Peyer's patch (tissue), 4 donors: ENCODE measurements around the gene THADA. TPM values are rescaled to one million over a fixed set of nuclear protein-coding genes. Genes with fewer than 3 reads are reported as not detected.
"Not testable (repeated sequence)": the region's sequence is repeated elsewhere in the genome, so short reads cannot be mapped to it uniquely, and the experiment has no call there.

Source experiments
- DNase-seq, 3 donors: peaks; one replicate each; pipeline ENCODE4 v3.0.0-alpha.2; 2017 to 2019
- H3K27ac ChIP-seq, 4 donors: fragments of 200-600 bp; sonication (generic); one replicate each; pipeline ENCODE4 v1.5.1; 2016 to 2019
- H3K27me3 ChIP-seq, 2 donors: fragments of 200-600 bp; sonication (generic); one replicate each; pipeline ENCODE4 v1.5.1; 2019
- H3K36me3 ChIP-seq, 3 donors: fragments of 200-600 bp; sonication (generic); one replicate each; pipeline ENCODE4 v1.5.1; 2016 to 2019
- H3K4me1 ChIP-seq, 4 donors: fragments of 200-600 bp; sonication (generic); one replicate each; pipeline ENCODE4 v1.5.1; 2016 to 2019
- H3K4me3 ChIP-seq, 4 donors: fragments of 200-600 bp; sonication (generic); 1 replicate in 3 of 4; 2 replicates in 1 of 4; pipeline ENCODE4 v1.5.1; 2016 to 2019; ENCODE audit warnings: mild to moderate bottlenecking in 1 of 4
- H3K9me3 ChIP-seq, 4 donors: fragments of 200-600 bp; sonication (generic); one replicate each; pipeline ENCODE4 v1.5.1; 2016 to 2019; ENCODE audit warnings: mild to moderate bottlenecking in 1 of 4
- CTCF ChIP-seq, 6 experiments: fragments of 450-650 bp in 4 of 6; fragments of 200-600 bp in 2 of 6; sonication (generic) in 1 of 6; IDR thresholded peaks; one replicate each; pipeline ENCODE4 v1.5.1; 2017 to 2019; ENCODE audit warnings: antibody characterized with exemption in 6 of 6, mild to moderate bottlenecking in 3 of 6, moderate library complexity in 1 of 6
- POLR2A ChIP-seq, 2 donors: fragments of 450-650 bp; IDR thresholded peaks; one replicate each; pipeline ENCODE4 v1.5.1; 2017; ENCODE audit warnings: antibody characterized with exemption in 2 of 2, mild to moderate bottlenecking in 2 of 2, moderate library complexity in 2 of 2
- total RNA-seq, 4 donors: library from RNA; depleted of rRNA; stranded (reverse); fragments of >200 nt; gene quantifications; one replicate each; pipeline ENCODE4 v1.1.0, GENCODE V29; 2016

Gene THADA
- total RNA-seq, 4 donors from 2014 or later, result 19.3 to 76.7 (median 26.3) TPM

GRCh38 chr2:43288417-43289305, 307.2 kb downstream of the THADA start:
- Histone ChIP-seq H3K9me3 (peaks cover 0 to 10% (median 5%) of the 10 kb centered on the region in 4 donors), H3K4me1 (peaks cover 0 to 3% (median 0%) of the 10 kb centered on the region in 4 donors), H3K27ac (no peak overlapping the region), H3K27me3 (no peaks in the 10 kb centered on the region), H3K36me3 (peaks cover 0 to 33% (median 0%) of the 10 kb centered on the region in 3 donors), H3K4me3 (no peak overlapping the region)
- no peak for DNase-seq
- TF ChIP-seq POLR2A (IDR thresholded peaks at IDR 0.05) (no peak), CTCF (IDR thresholded peaks at IDR 0.05) (no peak)

GRCh38 chr2:43285987-43286386, 309.9 kb downstream of the THADA start:
- H3K4me1 ChIP-seq, result no peaks in the 10 kb centered on the region
- no peak overlapping the region for H3K4me3 ChIP-seq
- no peak for DNase-seq
- H3K9me3 ChIP-seq, result peaks cover 0 to 10% (median 5%) of the 10 kb centered on the region in 4 donors
- peaks cover 0 to 39% (median 0%) of the 10 kb centered on the region in 3 donors for H3K36me3 ChIP-seq
- no peak overlapping the region for H3K27ac ChIP-seq
- TF ChIP-seq CTCF (IDR thresholded peaks at IDR 0.05), result no peak
- TF ChIP-seq POLR2A (IDR thresholded peaks at IDR 0.05), result no peak
- no peaks in the 10 kb centered on the region for H3K27me3 ChIP-seq

- H3K36me3 ChIP-seq, result peaks cover 0 to 39% (median 0%) of the 10 kb centered on the region in 3 donors
- DNase-seq, result no peak
- no peak for TF ChIP-seq POLR2A (IDR thresholded peaks at IDR 0.05)
- TF ChIP-seq CTCF (IDR thresholded peaks at IDR 0.05), result no peak
- no peaks in the 10 kb centered on the region for H3K27me3 ChIP-seq
- no peaks in the 10 kb centered on the region for H3K4me1 ChIP-seq
- H3K4me3 ChIP-seq, result no peak overlapping the region
- H3K9me3 ChIP-seq, result peaks cover 0 to 10% (median 5%) of the 10 kb centered on the region in 4 donors
- H3K27ac ChIP-seq, result no peak overlapping the region
Observed at GRCh38 chr2:43284967-43285366, 310.9 kb downstream of the THADA start.

- not testable (repeated sequence) for DNase-seq, H3K4me1 ChIP-seq, H3K4me3 ChIP-seq, H3K27me3 ChIP-seq, H3K27ac ChIP-seq
- Histone ChIP-seq H3K9me3 (peaks cover 0 to 10% (median 5%) of the 10 kb centered on the region in 4 donors), H3K36me3 (peaks cover 0 to 39% (median 0%) of the 10 kb centered on the region in 3 donors)
Observed at GRCh38 chr2:43284347-43284746, 311.5 kb downstream of the THADA start.

GRCh38 chr2:43280994-43281393, 314.8 kb downstream of the THADA start:
- Histone ChIP-seq H3K4me3 (no peak overlapping the region), H3K4me1 (peaks cover 0 to 15% (median 5%) of the 10 kb centered on the region in 4 donors)
- no peak for TF ChIP-seq POLR2A (IDR thresholded peaks at IDR 0.05)
- no peak for TF ChIP-seq CTCF (IDR thresholded peaks at IDR 0.05)

GRCh38 chr2:43279317-43279840, 316.5 kb downstream of the THADA start:
- peaks cover 0 to 21% (median 5%) of the 10 kb centered on the region in 4 donors for H3K4me1 ChIP-seq
- TF ChIP-seq POLR2A (IDR thresholded peaks at IDR 0.05) (no peak), CTCF (IDR thresholded peaks at IDR 0.05) (no peak)
- no peak for DNase-seq
- no peak overlapping the region for H3K4me3 ChIP-seq
- H3K36me3 ChIP-seq, result peaks cover 0 to 13% (median 0%) of the 10 kb centered on the region in 3 donors
- H3K9me3 ChIP-seq, result peaks cover 0 to 6% (median 2%) of the 10 kb centered on the region in 4 donors
- no peak overlapping the region for H3K27ac ChIP-seq
- no peaks in the 10 kb centered on the region for H3K27me3 ChIP-seq

More at GRCh38 chr2:43280994-43281393, 314.8 kb downstream of the THADA start:
- peaks cover 0 to 10% (median 5%) of the 10 kb centered on the region in 4 donors for H3K9me3 ChIP-seq
- no peaks in the 10 kb centered on the region for H3K27me3 ChIP-seq
- no peak overlapping the region for H3K27ac ChIP-seq
- no peak for DNase-seq
- peaks cover 0 to 28% (median 0%) of the 10 kb centered on the region in 3 donors for H3K36me3 ChIP-seq
